ENCODE data around the gene OR4X1. TPM values are rescaled to one million over a fixed set of nuclear protein-coding genes. Genes with fewer than 3 reads are reported as not detected.

OR4X1 gene
- total and polyA plus RNA-seq, 2 of the 8 experiments (the other 6 are each of a cell fraction or from before 2014, with no cell fraction given), result not detected

DNA sequence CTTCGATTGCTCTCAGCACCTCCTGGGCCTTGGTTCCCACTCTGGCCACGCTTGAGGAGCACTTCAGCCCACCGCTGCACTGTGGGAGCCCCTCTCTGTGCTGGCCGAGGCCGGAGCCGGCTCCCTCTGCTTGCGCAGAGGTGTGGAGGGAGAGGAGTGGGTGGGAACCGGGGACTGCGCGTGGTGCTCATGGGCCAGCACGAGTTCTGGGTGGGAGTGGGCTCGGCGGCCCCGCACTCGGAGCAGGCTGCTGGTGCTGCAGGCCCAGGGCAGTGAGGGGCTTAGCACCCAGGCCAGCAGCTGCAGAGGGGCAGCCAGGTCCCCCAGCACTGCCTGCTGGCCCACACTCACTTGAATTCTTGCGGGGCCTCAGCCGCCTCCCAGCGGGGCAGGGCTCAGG lies 34.9 kb upstream of the OR4X1 start:
- Histone ChIP-seq H2BK5ac (ENCODE audit: low read depth, low read length) (no peak overlapping the region), H3K36me3 (ENCODE audit: control insufficient read depth in 2 of 4, insufficient read depth in 4 of 4, low read length in 3 of 4) (no peaks in the 10 kb centered on the region), H3K79me2 (ENCODE audit: control insufficient read depth in 1 of 2, insufficient read depth in 2 of 2, low read length in 2 of 2) (no peaks in the 10 kb centered on the region), H4K20me1 (replicated peaks in 1 of 2; ENCODE audit: control insufficient read depth in 1 of 2, insufficient read depth in 2 of 2, low read length in 2 of 2) (no peaks in the 10 kb centered on the region), H3K9me3 (ENCODE audit: insufficient read depth in 2 of 2, low read depth in 1 of 2, low read length in 1 of 2) (peaks cover 38 to 57% of the 10 kb centered on the region in 2 experiments; a peak in 3 of 4 replicates), H3K4me1 (replicated peaks in 1 of 4; ENCODE audit: control insufficient read depth in 3 of 4, insufficient read depth in 4 of 4, low read length in 3 of 4) (no peaks in the 10 kb centered on the region), H2BK15ac (ENCODE audit: low read length) (no peak overlapping the region), H3K18ac (ENCODE audit: extremely low read depth, low read length) (no peak overlapping the region), H3K9ac (replicated peaks in 1 of 4; ENCODE audit: extremely low read depth in 1 of 4, low read depth in 3 of 4, low read length in 3 of 4) (no peak overlapping the region), H3K23me2 (ENCODE audit: low read depth, low read length) (no peaks in the 10 kb centered on the region), H4K5ac (ENCODE audit: insufficient read length, low read depth, low read length) (no peak overlapping the region), H3K27me3 (replicated peaks in 1 of 4; ENCODE audit: control insufficient read depth in 3 of 4, extremely low read depth in 1 of 4, insufficient read depth in 3 of 4, low read length in 3 of 4) (no peaks in the 10 kb centered on the region), H4K8ac (ENCODE audit: extremely low read depth, insufficient read depth, low read length) (no peak overlapping the region), H2AFZ (ENCODE audit: low read length) (no peak overlapping the region), H2AK5ac (ENCODE audit: low read depth, low read length) (no peak overlapping the region), H3K4ac (replicated peaks; ENCODE audit: insufficient read length, low read depth, low read length) (no peak overlapping the region), H3K79me1 (ENCODE audit: low read depth, low read length) (no peaks in the 10 kb centered on the region), H4K91ac (replicated peaks; ENCODE audit: insufficient read length, low read length) (no peak overlapping the region), H2BK12ac (ENCODE audit: low read depth, low read length) (no peak overlapping the region), H3K56ac (replicated peaks; ENCODE audit: insufficient read length, low read depth, low read length) (no peak overlapping the region), H3K27ac (ENCODE audit: low read depth, low read length) (no peak overlapping the region), H3K4me2 (ENCODE audit: insufficient read depth in 1 of 2, low read depth in 2 of 2, low read length in 2 of 2) (no peak overlapping the region), H3K4me3 (ENCODE audit: extremely low read depth in 1 of 4, insufficient read depth in 2 of 4, low read depth in 3 of 4, low read length in 4 of 4) (no peak overlapping the region), H3K23ac (ENCODE audit: insufficient read length) (no peak overlapping the region), H2BK20ac (ENCODE audit: low read length) (no peak overlapping the region), H3K14ac (ENCODE audit: insufficient read length) (no peak overlapping the region), H2BK120ac (replicated peaks; ENCODE audit: low read depth, low read length) (no peak overlapping the region)
- DNase-seq (ENCODE audit: low read depth in 1 of 2, low spot score in 2 of 2) (no peak), FAIRE-seq (no peak)
- ChIA-PET POLR2A (ENCODE audit: partially characterized antibody) (no interaction called here), CTCF (ENCODE audit: partially characterized antibody) (interaction anchor here (0.8 kb wide), 1 partner anchor 31 kb away, joined by 3 read pairs; no protein-coding TSS in a partner anchor)
- 86% methylated on average over 18 of the region's 18 CpGs; no CpG with 5 or more reads in 1 of the 2 experiments for WGBS, 2 experiments (ENCODE audit: extremely low coverage in 1 of 2, insufficient coverage in 1 of 2, insufficient read length in 1 of 2, insufficient replicate concordance in 2 of 2, low coverage in 1 of 2, low lambda C conversion rate in 2 of 2, missing lambda C conversion rate in 1 of 2)
- TF ChIP-seq, protein P1, sequence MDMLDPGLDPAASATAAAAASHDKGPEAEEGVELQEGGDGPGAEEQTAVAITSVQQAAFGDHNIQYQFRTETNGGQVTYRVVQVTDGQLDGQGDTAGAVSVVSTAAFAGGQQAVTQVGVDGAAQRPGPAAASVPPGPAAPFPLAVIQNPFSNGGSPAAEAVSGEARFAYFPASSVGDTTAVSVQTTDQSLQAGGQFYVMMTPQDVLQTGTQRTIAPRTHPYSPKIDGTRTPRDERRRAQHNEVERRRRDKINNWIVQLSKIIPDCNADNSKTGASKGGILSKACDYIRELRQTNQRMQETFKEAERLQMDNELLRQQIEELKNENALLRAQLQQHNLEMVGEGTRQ (IDR thresholded peaks at IDR 0.05; ENCODE audit: low read length), result no peak
- TF ChIP-seq POLR2AphosphoS5 (IDR thresholded peaks at IDR 0.05; ENCODE audit: low read depth, low read length) (no peak), ASH2L (IDR thresholded peaks at IDR 0.05; ENCODE audit: low read length) (no peak), SUZ12 (IDR thresholded peaks at IDR 0.05; ENCODE audit: low read length) (no peak), RXRA (IDR thresholded peaks at IDR 0.05; ENCODE audit: insufficient read depth, low read depth, low read length) (no peak), SIN3A (conservative IDR thresholded peaks at IDR 0.05 in 1 of 2, IDR thresholded peaks at IDR 0.05 in 1 of 2; ENCODE audit: low read depth in 1 of 2, low read length in 2 of 2) (no peak), CREB1 (IDR thresholded peaks at IDR 0.05) (no peak), MAFK (IDR thresholded peaks at IDR 0.05; ENCODE audit: low read depth, low read length) (no peak), SAP30 (IDR thresholded peaks at IDR 0.05; ENCODE audit: insufficient read depth, insufficient replicate concordance, low read length) (no peak), KDM1A (IDR thresholded peaks at IDR 0.05; ENCODE audit: borderline replicate concordance, low read length) (no peak), CBX5 (IDR thresholded peaks at IDR 0.05; ENCODE audit: low read depth, low read length) (no peak)
- TF ChIP-seq, protein P2, sequence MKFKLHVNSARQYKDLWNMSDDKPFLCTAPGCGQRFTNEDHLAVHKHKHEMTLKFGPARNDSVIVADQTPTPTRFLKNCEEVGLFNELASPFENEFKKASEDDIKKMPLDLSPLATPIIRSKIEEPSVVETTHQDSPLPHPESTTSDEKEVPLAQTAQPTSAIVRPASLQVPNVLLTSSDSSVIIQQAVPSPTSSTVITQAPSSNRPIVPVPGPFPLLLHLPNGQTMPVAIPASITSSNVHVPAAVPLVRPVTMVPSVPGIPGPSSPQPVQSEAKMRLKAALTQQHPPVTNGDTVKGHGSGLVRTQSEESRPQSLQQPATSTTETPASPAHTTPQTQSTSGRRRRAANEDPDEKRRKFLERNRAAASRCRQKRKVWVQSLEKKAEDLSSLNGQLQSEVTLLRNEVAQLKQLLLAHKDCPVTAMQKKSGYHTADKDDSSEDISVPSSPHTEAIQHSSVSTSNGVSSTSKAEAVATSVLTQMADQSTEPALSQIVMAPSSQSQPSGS (IDR thresholded peaks at IDR 0.05; ENCODE audit: low read length), result no peak
